ENCODE data around the gene SIK2.

The SIK2 gene

GRCh38 chr11:111734101-111734953 is 132.1 kb downstream of the SIK2 start:
- DNase-seq = no peak

- DNase-seq = no peak
These were observed 132.7 kb downstream of the SIK2 start for GRCh38 chr11:111734954-111735261.

DNA sequence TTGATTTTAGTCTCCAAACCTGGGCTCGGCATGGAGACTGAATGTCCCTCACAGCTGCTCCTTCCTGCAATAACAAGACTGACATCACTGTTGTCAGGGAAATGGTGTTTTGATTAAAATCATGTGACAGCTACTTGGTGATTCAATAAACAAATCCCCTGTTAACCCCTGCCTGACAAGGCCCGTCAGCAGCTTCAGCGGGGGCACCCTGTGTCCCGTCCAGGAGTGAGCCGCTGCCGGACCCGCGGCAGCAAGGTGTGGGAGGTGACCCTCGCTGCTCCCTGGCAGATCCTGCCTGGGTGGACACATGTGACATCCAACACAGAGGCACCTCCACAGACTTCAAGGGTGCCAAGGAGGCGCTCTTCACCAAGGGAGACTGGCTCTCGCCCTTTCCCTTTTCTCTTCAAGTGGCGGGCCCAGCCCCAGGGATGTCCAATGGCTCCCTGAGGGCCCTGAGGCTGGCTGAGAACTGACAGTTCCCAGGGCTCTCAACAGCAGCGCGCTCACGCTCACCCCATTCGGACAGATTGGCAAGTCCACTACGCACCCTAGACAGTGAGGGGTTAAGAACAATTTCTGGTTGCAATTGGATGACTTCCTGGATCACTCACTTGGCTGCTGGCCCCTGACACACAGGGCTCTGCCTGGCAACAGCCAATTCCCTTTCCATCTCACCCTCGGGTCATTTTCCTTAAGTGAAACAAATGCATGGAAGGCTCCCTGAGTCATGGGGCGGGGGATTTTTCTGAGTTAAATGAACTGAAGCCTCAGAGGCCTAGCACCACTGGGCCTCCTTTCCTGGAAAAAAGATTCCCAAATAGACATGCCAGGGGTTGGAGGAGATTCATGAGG is 133.2 kb downstream of the SIK2 start:
- no peak for DNase-seq

DNA sequence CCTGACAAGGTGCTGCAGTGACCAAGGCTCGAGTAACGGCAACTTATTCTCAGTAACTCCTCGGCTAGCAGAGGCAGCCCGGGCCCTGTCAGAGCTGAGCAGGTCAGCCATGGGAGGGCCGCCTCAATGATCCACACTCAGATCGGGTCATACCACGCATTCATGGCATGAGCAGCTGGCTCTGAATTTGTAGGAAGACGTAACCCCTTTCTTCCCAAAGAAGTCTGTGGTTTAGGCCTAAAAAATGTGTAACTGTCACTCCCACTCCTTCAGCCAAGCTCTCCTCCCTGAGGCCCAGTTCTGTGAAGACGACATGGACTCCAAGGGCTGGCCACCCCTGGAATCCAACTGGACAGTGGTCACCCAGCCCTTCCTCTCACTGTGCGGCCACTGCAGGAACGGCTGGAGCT is 133.9 kb downstream of the SIK2 start:
- DNase-seq = no peak

DNA sequence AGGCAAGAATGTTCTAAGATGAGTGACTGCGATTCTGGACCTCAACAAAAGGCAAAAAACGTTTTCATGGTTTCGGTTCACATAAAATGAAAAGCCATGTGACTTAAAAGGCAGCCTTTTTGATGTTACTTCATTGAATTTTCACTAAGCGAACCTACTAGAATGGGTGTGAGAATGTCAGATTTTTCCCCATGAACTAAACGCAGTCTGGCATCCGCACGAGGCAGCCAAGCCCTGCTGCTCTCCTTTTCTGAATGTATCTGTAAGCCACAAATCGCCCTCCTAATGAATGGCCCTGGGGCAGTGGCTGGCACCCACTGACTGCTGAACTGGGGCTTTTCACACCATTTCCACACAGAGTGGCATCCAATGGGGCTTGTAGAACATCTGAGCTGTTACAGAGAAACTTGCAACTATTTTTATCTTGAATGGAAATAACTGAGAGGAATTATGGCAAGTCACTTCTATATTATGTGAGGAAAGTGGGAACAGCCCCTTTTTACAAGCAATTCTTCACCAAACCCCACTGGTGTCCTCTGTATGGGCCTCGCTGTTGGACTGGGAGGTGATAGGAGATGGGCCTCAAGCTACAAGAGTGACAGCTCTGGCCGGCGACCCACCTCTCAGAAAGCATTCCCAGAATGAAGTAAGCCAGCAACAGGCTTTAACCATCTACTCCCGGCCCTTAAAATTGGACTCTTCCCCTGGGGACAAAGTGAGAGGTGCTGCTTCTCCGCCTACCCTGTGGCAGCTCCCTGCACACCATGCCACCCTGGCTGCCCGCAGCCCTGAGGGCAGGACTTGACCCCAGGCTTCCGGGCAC is 134.6 kb downstream of the SIK2 start:
- no peak for DNase-seq

DNA sequence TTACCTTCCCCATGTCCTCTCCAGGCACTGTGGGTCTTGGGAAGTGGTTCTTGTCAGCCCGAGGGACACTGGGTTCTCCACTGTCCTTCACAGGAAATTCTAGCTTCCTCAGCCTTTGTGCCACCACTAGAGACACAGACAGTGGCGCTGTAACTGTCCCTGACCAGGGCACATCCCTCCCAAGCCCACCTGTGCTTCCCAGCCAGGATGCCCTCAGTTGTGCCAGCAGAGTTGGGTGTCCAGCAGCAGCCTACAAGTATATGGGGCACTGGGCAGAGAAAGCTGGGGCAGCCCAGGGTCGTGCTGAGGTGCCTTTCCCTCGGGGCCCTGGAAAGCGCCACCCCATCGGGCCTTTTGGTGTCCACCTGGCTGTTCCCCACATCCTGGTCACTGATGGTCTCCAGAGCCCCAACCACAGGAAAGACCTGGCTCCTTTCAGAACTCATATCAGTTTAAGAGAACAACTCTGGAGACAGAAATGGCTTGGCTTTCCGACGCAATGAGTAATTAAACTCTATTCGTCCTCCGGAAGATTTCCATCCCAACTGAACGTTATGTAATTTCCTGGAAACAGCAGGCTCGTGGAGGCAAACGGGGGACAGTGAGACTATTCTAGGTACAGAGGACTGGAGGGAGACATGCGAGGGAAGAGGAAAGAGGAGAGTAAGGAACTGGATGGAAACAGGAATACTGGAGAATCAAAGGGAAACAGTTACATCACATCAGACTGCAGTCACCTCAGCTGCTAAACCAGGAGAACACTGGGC is 135.4 kb downstream of the SIK2 start:
- no peak for DNase-seq

- no peak for DNase-seq
These were observed 137.1 kb downstream of the SIK2 start for GRCh38 chr11:111739299-111739698.

- DNase-seq = no peak
These were observed 139.5 kb downstream of the SIK2 start for GRCh38 chr11:111741751-111742150.

- no peak for DNase-seq
These were observed 141.5 kb downstream of the SIK2 start for GRCh38 chr11:111743700-111744099.

GRCh38 chr11:111745719-111746504 is 143.7 kb downstream of the SIK2 start:
- DNase-seq = no peak

GRCh38 chr11:111748035-111748804 is 146.0 kb downstream of the SIK2 start:
- DNase-seq = no peak

DNA sequence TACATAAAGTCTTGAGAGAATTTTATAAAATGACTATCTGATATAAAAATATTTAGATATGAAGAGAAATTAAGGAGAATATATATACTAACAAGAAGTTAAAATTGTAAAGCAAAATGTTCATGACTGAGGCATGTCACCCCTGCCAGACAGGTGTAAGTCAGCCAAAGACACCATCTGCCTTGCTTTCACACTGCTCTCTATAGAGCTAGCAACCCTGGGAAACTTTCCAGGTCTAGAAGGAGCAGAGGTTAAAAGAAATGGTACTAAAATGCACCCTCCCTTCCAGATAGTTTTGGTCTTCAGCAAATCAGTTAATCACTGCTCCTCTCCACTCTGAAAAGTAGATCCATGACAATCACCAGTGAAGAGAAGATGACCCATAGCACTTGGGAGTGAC is 147.4 kb downstream of the SIK2 start:
- no peak for DNase-seq

GRCh38 chr11:111756097-111756496 is 153.8 kb downstream of the SIK2 start:
- DNase-seq = no peak

GRCh38 chr11:111759376-111759775 is 157.1 kb downstream of the SIK2 start:
- no peak for DNase-seq

GRCh38 chr11:111759778-111760407 is 157.6 kb downstream of the SIK2 start:
- DNase-seq = no peak

GRCh38 chr11:111761036-111761435 is 158.8 kb downstream of the SIK2 start:
- DNase-seq = no peak

DNA sequence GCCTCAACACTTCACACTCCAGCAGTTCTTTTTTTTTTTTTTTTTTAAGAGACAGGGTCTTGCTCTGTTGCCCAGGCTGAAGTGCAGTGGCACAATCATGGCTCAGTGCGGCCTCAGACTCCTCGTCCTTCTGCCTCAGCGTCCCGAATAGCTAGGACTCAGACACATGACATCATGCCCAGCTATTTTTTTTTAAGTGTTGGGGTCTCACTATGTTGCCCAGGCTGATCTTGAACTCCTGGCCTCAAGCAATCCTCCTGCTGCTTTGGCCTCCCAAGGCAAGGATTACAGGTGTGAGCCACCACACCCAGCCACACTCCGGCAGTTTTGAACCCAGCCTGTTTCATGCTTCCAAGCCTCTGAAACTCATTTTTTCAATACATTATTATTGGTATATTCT is 160.3 kb downstream of the SIK2 start:
- DNase-seq = no peak

DNA sequence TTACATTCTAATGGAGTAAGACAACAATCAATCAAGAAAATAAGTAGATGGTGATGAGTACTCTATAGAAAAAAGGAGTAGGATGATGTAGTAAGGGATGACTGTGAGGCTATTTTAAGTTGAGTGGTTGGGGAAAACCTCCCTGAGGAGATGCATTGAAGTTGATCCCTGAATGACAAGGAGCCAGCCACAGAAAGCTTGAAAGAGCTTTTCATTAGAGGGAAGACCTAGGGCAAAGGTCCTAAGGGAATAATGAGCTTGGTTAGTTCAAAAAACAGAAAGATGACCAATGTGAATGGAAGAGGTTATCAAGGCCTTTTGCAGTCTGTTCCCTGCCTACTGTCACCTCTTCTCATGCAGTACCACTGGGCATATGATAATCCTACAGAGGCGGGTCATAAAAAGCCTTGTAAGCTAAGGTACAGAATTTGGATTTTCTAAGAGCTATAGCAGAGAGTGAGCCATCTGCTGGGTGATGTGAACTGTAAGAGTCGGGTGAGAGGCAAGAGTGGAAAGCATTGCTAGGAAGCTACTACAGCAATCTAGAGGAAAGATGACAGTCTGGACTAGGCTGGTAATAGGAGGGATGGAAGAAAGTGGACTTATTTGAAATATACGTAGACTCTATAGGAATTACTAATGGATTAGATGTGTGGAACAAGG is 160.9 kb downstream of the SIK2 start:
- no peak for DNase-seq

- DNase-seq = no peak
These were observed 162.4 kb downstream of the SIK2 start for GRCh38 chr11:111764621-111765020.
